D721Med (cell line): ENCODE measurements around the gene APAF1.

Experiments used
- DNase-seq: peaks from one replicate; pipeline ENCODE4 v3.0.0; 2011; ENCODE audit warnings: low spot score; ENCODE audit not compliant: insufficient read length
- FAIRE-seq: peaks from 2 replicates; lab custom pipeline; 2011; peaks lifted over from hg19 to GRCh38; lab: Jason Lieb, UNC
- TF ChIP-seq, protein P1 (sequence below): IDR thresholded peaks from 2 replicates; pipeline ENCODE4 v1.5.1; 2012; ENCODE audit warnings: mild to moderate bottlenecking, control low read depth; ENCODE audit not compliant: insufficient read depth; ENCODE audit errors: missing control alignments

Gene APAF1

DNA sequence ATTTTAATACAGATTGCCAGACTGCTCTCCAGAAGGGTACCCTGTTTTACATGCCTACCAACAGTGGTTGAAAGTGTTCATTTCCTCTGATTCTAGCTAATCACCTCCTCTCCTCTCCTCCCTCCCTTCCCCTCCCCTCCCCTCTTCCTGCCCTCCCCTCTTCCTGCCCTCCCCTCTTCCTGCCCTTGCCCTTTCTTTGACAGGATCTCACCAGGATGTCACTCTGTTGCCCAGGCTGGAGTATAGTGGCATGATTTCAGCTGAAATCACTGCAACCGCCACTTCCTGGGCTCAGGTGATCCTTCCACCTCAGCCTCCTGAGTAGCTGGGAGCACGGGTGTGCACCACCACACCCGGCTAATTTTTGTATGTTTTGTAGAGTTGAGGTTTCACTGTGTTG lies 24.7 kb downstream of the APAF1 start:
- TF ChIP-seq, protein P1, sequence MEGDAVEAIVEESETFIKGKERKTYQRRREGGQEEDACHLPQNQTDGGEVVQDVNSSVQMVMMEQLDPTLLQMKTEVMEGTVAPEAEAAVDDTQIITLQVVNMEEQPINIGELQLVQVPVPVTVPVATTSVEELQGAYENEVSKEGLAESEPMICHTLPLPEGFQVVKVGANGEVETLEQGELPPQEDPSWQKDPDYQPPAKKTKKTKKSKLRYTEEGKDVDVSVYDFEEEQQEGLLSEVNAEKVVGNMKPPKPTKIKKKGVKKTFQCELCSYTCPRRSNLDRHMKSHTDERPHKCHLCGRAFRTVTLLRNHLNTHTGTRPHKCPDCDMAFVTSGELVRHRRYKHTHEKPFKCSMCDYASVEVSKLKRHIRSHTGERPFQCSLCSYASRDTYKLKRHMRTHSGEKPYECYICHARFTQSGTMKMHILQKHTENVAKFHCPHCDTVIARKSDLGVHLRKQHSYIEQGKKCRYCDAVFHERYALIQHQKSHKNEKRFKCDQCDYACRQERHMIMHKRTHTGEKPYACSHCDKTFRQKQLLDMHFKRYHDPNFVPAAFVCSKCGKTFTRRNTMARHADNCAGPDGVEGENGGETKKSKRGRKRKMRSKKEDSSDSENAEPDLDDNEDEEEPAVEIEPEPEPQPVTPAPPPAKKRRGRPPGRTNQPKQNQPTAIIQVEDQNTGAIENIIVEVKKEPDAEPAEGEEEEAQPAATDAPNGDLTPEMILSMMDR: no peak
- DNase-seq: no peak
- FAIRE-seq: no peak

DNA sequence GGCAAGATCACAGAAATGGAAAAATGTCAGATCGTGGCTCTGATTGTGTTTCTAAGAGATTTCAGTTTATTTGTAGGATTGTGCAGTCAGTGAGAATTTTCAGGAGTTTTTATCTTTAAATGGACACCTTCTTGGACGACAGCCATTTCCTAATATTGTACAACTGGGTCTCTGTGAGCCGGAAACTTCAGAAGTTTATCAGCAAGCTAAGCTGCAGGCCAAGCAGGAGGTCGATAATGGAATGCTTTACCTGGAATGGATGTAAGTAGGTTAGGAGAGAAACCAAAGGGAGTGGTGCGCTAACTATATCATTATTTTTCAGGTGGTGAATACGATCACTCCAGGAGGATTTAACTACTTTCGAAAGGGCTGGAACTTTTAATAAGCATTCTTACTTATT lies 26.4 kb downstream of the APAF1 start:
- no peak for FAIRE-seq
- TF ChIP-seq, protein P1: no peak
- no peak for DNase-seq

DNA sequence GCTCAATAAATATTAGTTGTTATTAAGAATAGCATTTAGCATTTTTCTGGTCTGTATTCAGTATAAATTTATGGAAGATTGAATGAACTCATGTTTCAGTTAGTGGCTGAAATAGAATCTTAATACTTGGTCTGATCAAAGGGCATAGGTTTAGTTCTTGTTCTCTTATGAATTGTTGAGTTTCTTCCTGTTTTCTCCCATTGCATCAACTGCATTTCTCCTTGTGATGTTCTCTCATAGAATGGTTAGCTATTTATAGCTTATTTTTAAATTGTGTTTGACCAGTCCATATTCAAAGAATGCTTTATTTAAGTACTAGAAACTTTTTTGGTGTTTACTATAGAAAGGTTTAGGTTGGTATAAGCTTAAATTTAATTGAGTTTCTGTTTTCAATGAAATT lies 29.8 kb downstream of the APAF1 start:
- TF ChIP-seq, protein P1: no peak
- DNase-seq (no peak), FAIRE-seq (no peak)

DNA sequence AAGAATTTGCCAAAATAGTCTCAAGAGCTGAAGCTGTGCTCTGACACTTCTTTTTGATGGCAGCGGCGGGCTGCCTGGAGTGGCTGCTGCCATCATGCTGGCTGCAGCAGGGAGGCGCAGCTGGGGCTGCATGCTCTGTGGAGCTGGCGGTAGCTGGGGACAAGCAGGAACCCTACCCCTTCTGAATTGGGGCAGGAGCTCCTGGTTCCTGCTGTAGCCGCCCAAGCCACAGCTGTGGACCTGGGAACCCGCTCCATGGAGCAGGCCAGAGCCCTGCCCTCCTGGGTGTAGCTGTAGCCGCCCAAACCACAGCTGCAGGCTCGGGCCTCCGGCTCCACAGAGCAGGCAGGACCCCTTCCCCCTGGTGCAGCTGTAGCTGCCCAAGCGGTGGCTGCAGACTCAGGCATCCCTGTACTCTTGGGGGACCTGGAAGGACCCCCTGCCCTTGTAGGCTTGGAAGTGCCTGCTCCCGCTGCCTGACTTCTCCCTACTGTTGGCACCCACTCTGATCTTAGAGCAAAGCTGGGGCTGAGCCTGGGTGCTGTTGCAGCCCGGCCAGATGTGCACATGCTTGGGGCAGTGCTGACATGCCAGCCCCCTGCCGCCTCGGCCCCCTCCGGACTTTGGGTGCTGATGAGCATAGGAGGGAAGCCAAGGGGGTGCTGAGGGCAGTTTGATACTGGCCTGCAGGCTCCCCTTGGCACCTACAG lies 33.3 kb downstream of the APAF1 start:
- TF ChIP-seq, protein P1: no peak
- FAIRE-seq (no peak), DNase-seq (no peak)

DNA sequence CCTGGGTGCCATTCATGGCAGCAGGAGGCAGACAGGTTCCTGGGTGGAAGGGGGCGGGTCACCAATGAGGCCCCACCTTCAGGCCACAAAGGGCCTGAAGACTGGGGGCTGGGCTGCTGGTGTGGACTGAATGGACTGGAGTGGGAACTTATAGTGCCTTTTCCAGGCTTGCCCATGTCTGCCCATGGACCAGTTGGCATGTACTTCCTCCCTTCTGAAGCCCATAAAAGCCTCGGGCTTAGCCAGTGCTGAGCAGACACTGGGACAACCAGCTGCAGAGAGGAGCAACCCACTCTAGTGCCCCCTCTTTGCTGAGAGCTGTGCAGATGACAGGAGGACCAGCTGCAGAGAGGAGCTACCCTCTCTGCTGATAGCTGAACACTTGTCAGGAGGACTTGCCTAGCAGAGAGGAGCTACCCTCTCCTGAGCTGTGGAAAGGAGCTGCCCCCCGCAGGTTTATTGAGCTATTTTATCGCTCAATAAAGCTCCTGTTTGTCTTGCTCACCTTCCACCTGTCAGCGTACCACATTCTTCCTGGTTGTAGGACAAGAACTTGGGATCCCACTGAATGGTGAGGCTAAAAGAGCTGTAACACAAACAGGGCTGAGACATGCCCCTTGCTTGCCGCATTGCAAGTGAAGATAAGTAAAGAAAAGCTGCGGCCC lies 34.0 kb downstream of the APAF1 start:
- FAIRE-seq: no peak
- TF ChIP-seq, protein P1: no peak
- DNase-seq: no peak

DNA sequence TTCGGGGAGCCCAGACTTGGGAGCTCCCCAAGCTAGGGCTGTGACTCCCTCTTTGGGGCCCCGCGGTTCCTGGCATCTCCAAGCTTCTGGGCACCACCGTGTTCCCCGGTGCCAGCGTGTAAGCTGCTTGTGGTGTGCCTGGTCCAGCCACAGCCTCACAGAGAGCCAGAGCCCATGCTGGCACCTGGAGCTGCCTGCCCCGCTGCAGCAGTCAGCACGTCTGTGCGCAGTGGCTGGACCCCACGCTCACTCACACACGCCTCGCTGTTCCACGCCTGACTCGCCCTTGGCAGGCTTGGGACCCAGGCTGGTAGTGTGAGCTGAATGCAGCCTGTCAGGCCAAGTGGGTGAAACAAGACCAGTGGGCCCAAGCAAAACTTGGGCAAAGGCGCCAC lies 34.5 kb downstream of the APAF1 start:
- DNase-seq (no peak), FAIRE-seq (no peak)
- TF ChIP-seq, protein P1: no peak

DNA sequence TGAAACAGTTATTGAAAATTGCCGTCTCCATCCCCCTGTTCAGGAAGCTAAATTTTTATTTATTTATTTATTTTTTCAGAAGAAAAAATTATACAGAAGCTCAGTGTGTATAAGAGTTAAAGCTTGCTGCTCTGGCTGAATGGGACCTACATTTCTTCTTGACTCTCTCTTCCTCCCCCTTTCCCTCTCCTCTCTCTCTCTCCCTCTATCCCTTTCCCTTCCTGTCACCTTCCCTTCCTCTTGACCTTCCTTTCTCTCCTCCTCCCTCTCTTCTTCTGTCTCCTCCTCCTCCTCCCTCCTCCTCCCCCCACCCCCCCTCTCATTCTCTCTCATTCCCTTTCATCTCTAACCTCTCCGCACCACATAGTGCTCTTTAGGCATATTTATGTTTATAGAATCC lies 39.1 kb downstream of the APAF1 start:
- no peak for DNase-seq
- FAIRE-seq: no peak
- TF ChIP-seq, protein P1: no peak
